Fibroblast of upper back skin (primary cell): ENCODE measurements around the gene TRIM54.

Experiments
- DNase-seq: peaks from one replicate; pipeline ENCODE4 v3.0.0-alpha.2; 2013

The TRIM54 gene

GRCh38 chr2:27281855-27282559 lies at the start of gene TRIM54:
Gene TRIM54 (plus strand): TSS chr2:27282429. CDS start chr2:27282732, 303 bp downstream.
- no peak for DNase-seq

GRCh38 chr2:27233341-27233740 lies 48.9 kb upstream of the TRIM54 start:
- DNase-seq, result no peak

GRCh38 chr2:27236136-27236535 lies 46.1 kb upstream of the TRIM54 start:
- DNase-seq, result no peak

GRCh38 chr2:27236626-27237025 lies 45.6 kb upstream of the TRIM54 start:
- no peak for DNase-seq

GRCh38 chr2:27237341-27237945 lies 44.8 kb upstream of the TRIM54 start:
- DNase-seq, result no peak

GRCh38 chr2:27238976-27239375 lies 43.3 kb upstream of the TRIM54 start:
- DNase-seq, result no peak

- DNase-seq, result no peak
Measured at GRCh38 chr2:27240406-27240805, 41.8 kb upstream of the TRIM54 start.

GRCh38 chr2:27241761-27242613 lies 40.2 kb upstream of the TRIM54 start:
- DNase-seq, result no peak

GRCh38 chr2:27242614-27242951 lies 39.6 kb upstream of the TRIM54 start:
- no peak for DNase-seq

- DNase-seq, result no peak
Measured at GRCh38 chr2:27243391-27244130, 38.7 kb upstream of the TRIM54 start.

GRCh38 chr2:27245116-27245515 lies 37.1 kb upstream of the TRIM54 start:
- DNase-seq, result no peak

GRCh38 chr2:27245626-27246025 lies 36.6 kb upstream of the TRIM54 start:
- DNase-seq, result no peak

GRCh38 chr2:27247893-27248292 lies 34.3 kb upstream of the TRIM54 start:
- DNase-seq, result no peak

GRCh38 chr2:27249159-27249890 lies 32.9 kb upstream of the TRIM54 start:
- DNase-seq, result peak; percentile 22

- peak; percentile 25 for DNase-seq
Measured at GRCh38 chr2:27249891-27250651, 32.2 kb upstream of the TRIM54 start.

GRCh38 chr2:27250652-27251379 lies 31.4 kb upstream of the TRIM54 start:
- no peak for DNase-seq

GRCh38 chr2:27251766-27252165 lies 30.5 kb upstream of the TRIM54 start:
- no peak for DNase-seq

- DNase-seq, result no peak
Measured at GRCh38 chr2:27255187-27255586, 27.0 kb upstream of the TRIM54 start.

- peak; percentile 75 for DNase-seq
Measured at GRCh38 chr2:27255660-27256059, 26.6 kb upstream of the TRIM54 start.

- DNase-seq, result no peak
Measured at GRCh38 chr2:27256855-27257454, 25.3 kb upstream of the TRIM54 start.

GRCh38 chr2:27258051-27258450 lies 24.2 kb upstream of the TRIM54 start:
- no peak for DNase-seq
